AG04450 (cell line): ENCODE data around the gene PSMG2. TPM values are rescaled to one million over a fixed set of nuclear protein-coding genes. Genes with fewer than 3 reads are reported as not detected.
A peak's percentile ranks its signal among the peaks of the same experiment; 100 is the strongest.

Experiments used
- CTCF ChIA-PET: fragments of 300-600, 350-600 bp; formaldehyde crosslinking; extraction: SDS; loops from one replicate; lab custom pipeline; 2022; ENCODE audit warnings: antibody characterized with exemption, inconsistent platforms; lab: Charles Lee
- POLR2A ChIA-PET: fragments of 350-600 bp; formaldehyde crosslinking; extraction: SDS; loops from one replicate; lab custom pipeline; 2021; ENCODE audit warnings: antibody characterized with exemption, inconsistent platforms; lab: Yijun Ruan, JAX
- DNase-seq: peaks from one replicate; pipeline ENCODE4 v3.0.0-alpha.2; 2011; ENCODE audit warnings: low read depth, low spot score
- H3K27ac ChIP-seq: one replicate; pipeline ENCODE4 v1.5.1; 2012; ENCODE audit warnings: low read depth, low read length, control low read depth
- H3K27me3 ChIP-seq: one replicate; pipeline ENCODE4 v1.6.0; 2012; ENCODE audit warnings: low read length; ENCODE audit not compliant: control insufficient read depth, insufficient read depth
- H3K4me3 ChIP-seq: 2 replicates; pipeline ENCODE4 v1.5.1; 2011; ENCODE audit warnings: mild to moderate bottlenecking, low read depth, low read length, control low read depth
- H3K9me3 ChIP-seq: 2 replicates; pipeline ENCODE4 v1.5.1; 2012; ENCODE audit warnings: low read length; ENCODE audit not compliant: control insufficient read depth, insufficient read depth
- CTCF ChIP-seq: IDR thresholded peaks from 2 replicates; pipeline ENCODE4 v1.5.1; 2011; ENCODE audit warnings: low read depth, low read length, control low read depth, inconsistent platforms
- polyA plus RNA-seq: library from polyadenylated mRNA; depleted of rRNA; stranded (reverse); fragments of >200 nt; gene quantifications from 2 replicates; pipeline ENCODE4 v1.2.3, GENCODE V29; 2011

PSMG2 gene
- polyA plus RNA-seq, 1 experiment, result 96.2 TPM

GRCh38 chr18:12679183-12679786 is 23.6 kb upstream of the PSMG2 start:
- no peaks in the 10 kb centered on the region for H3K9me3 ChIP-seq
- no peak overlapping the region for H3K4me3 ChIP-seq
- no peaks in the 10 kb centered on the region for H3K27me3 ChIP-seq
- no peak overlapping the region for H3K27ac ChIP-seq
- ChIA-PET POLR2A (interaction anchor here (0.7 to 1.0 kb wide), 3 partner anchors 9 to 302 kb away, joined by 3 to 5 read pairs (median 3); partner anchors contain the start of genes AFG3L2, CEP76 and PSMG2), CTCF (interaction anchor here (0.6 to 3.0 kb wide), 3 partner anchors 255 to 288 kb away, joined by 3 to 8 read pairs (median 3); no protein-coding TSS in a partner anchor)
- DNase-seq, result no peak
- no peak for TF ChIP-seq CTCF

DNA sequence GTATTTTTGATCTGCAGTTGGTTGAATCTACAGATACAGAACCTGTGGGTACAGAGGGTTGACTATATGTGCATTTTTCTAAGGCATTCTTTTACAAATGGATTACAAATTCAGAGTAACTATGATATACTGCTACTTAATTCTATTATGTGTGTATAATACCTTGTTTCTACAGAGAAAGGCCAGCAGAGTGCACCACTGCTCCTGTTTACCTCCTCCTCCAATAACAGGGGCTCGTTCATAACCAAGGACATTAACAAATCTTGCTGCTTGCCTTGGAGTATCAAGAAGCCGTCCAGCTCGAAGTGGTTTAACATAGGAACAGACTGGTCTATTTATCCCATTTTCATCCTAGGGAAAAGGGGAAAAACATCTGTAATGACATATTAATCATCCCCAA is 16.7 kb upstream of the PSMG2 start:
- no peak overlapping the region for H3K4me3 ChIP-seq
- ChIA-PET POLR2A (no interaction called here), CTCF (interaction anchor here (0.6 to 1.3 kb wide), 3 partner anchors 14 to 295 kb away, joined by 3 to 8 read pairs (median 3); no protein-coding TSS in a partner anchor)
- peak; percentile 35; the same call in 1 of the 2 replicates for TF ChIP-seq CTCF
- H3K27ac ChIP-seq, result no peak overlapping the region
- no peak for DNase-seq
- H3K27me3 ChIP-seq, result no peaks in the 10 kb centered on the region
- no peaks in the 10 kb centered on the region; the same call in 1 of the 2 replicates for H3K9me3 ChIP-seq

GRCh38 chr18:12689256-12689850 is 13.5 kb upstream of the PSMG2 start:
- CTCF ChIA-PET, result no interaction called here

GRCh38 chr18:12692206-12692605 is 10.6 kb upstream of the PSMG2 start:
- ChIA-PET POLR2A (interaction anchor here (1.2 kb wide), 1 partner anchor 315 kb away, joined by 3 read pairs; the partner anchor contains the start of gene AFG3L2), CTCF (no interaction called here)
- TF ChIP-seq CTCF, result no peak
- no peak overlapping the region for H3K27ac ChIP-seq
- no peak overlapping the region for H3K4me3 ChIP-seq
- no peaks in the 10 kb centered on the region for H3K27me3 ChIP-seq
- no peaks in the 10 kb centered on the region; the same call in 1 of the 2 replicates for H3K9me3 ChIP-seq
- no peak for DNase-seq

More at GRCh38 chr18:12689256-12689850, 13.5 kb upstream of the PSMG2 start:
- Histone ChIP-seq H3K9me3 (no peaks in the 10 kb centered on the region; the same call in 1 of the 2 replicates), H3K27me3 (no peaks in the 10 kb centered on the region), H3K27ac (no peak overlapping the region), H3K4me3 (no peak overlapping the region)
- TF ChIP-seq CTCF, result no peak
- POLR2A ChIA-PET, result no interaction called here
- no peak for DNase-seq

GRCh38 chr18:12694032-12694431 is 8.8 kb upstream of the PSMG2 start:
- POLR2A ChIA-PET, result no interaction called here
- CTCF ChIA-PET, result no interaction called here
- no peak for TF ChIP-seq CTCF
- Histone ChIP-seq H3K27ac (no peak overlapping the region), H3K9me3 (no peaks in the 10 kb centered on the region; the same call in 1 of the 2 replicates), H3K4me3 (no peak overlapping the region), H3K27me3 (no peaks in the 10 kb centered on the region)
- DNase-seq, result no peak
